ENCODE results near the gene CBY2.
"Not testable (repeated sequence)": the region's sequence is repeated elsewhere in the genome, so short reads cannot be mapped to it uniquely, and the experiment has no call there.

Gene CBY2, protein sequence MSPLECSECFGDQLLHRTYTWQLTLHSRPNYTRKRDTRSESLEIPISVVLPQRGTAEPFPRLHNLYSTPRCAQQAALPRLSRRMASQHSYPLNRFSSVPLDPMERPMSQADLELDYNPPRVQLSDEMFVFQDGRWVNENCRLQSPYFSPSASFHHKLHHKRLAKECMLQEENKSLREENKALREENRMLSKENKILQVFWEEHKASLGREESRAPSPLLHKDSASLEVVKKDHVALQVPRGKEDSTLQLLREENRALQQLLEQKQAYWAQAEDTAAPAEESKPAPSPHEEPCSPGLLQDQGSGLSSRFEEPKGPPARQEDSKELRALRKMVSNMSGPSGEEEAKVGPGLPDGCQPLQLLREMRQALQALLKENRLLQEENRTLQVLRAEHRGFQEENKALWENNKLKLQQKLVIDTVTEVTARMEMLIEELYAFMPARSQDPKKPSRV

DNA sequence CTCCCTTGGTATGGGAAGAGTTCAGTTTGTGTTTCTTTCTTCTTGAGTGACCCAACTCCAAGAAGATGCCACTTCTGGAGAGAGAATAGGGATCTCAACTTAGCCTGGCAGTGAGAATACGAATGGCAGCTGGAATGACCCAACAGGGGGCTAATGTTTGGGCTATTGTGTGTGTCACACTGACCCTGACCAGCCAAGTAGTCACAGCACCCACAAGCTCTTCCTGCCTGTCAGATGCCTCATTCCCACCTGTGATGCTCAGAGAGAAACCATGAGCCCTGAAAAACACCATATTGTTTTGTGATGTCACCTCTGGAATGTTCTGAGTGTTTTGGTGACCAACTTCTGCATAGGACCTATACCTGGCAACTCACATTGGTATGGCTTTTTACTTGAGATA, at the start of gene CBY2:
TSS of gene CBY2 (plus strand) at position 233 of the 400 bp plus-strand sequence. CDS start at position 304, 71 bp downstream.
- no peak for DNase-seq (ENCODE audit: low spot score)

DNA sequence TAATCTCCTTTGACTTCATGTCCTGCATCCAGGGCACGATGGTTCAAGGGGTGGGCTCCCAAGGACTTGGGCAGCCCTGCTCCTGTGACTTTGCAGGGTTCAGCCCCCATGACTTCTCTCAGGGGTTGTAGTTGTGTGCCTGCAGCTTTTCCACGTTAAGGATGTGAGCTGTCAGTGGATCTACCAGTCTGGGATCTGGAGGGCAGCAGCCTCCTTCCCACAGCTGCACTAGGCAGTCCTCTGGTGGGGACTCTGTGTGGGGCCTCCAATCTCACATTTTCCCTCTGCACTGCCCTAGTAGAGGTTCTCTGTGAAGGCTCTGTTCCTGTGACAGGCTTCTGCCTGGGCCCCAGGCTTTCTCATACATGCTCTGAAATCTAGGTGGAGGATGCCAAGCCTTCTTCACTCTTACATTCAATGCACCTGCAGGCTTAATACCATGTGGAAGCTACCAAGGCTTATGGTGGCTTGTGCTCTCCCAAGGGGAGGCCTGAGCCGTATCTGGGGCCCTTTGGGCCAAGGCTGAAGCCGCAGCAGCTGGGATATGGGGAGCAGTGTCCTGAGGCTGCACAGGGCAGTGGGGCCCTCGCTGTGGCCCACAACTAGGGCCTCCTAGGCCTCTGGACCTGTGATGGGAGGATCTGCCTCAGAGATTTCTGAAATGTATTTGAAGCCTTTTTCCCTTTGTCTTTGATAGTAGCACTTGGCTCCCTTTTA, 47.3 kb upstream of the CBY2 start:
- no peak for DNase-seq (ENCODE audit: low spot score)

DNA sequence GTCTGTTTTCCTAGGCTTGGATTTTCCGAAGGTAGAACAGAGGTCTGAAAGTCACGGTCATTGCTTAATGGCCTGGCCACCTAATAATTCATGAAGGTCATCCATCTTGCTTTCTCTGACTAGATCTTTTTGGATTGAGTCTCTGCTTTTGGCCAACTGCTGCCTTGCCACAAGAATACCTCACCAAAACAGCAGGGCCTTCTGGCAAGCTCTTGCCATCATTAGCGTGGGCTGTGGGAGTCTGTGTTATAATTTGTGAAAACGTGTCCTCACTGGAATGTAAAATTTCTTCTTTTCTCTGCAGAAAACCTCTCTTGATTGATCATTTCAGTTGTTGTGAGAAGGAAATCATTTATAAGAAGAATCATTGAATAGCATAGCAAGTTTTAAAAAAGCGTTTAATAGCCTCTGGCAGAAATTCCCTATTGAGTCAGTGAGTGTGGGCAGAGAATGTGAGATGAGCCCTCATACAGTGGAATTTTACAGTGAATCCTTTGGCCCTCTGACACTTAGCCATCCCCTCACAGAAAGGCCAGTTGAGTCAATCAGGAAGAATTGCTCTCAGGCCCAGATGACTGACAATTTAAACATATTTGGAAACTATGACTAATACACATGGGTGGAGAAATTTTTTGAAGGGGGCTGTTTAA, 43.4 kb upstream of the CBY2 start:
- DNase-seq (ENCODE audit: low spot score): no peak

DNA sequence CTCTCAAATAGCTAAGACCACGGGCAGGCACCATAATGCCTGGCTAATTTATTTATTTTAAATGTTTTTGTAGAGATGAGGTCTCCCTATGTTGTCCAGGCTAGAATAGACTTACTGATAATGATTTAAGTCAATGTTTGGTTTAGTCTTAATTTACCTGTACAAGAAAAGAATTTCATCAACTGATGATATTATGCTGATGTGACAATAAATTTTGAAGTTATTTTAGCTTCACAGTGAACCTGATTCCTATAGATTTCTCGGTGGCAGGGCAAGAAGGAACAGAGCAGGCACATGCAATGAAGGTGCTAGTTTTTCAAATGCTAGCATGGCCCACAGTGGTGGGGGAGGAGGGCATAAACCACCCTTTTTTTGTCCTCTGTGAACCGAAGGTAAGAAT, 42.6 kb upstream of the CBY2 start:
- no peak for DNase-seq (ENCODE audit: low spot score)

DNA sequence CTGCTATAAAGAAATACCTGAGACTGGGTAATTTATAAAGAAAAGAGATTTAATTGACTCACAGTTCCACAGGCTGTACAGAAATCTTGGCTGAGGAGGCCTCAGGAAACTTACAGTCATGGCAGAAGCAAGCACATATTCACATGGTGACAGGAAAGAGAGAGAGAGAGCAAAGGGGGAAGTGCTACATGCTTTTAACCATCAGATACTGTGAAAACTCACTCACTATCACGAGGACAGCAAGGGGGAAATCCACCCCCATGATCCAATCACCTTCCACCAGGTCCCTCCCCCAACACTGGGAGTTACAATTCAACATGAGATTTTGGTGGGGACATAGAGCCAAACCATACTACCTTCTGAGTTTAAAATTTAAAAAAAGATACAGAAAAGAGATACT, 41.7 kb upstream of the CBY2 start:
- DNase-seq (ENCODE audit: low spot score): not testable (repeated sequence)

DNA sequence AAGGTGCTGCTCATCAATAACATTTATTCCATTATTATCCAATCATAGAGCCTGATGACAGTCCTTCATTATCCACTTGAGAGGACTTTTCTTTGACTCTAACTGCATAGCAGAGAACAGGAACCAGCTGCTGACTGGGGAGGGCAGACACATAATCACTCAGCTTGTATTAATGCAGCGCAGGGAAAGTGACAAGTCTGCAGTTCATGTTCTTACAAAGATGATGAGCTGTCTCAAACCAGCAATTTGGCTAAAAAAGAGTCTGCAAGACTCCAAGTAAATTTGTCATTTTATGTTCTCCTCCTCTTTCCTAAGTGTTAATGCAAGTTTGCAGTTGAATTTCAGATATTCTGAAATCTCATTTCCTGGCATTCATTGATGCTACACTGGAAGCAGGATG, 40.0 kb upstream of the CBY2 start:
- no peak for DNase-seq (ENCODE audit: low spot score)

DNA sequence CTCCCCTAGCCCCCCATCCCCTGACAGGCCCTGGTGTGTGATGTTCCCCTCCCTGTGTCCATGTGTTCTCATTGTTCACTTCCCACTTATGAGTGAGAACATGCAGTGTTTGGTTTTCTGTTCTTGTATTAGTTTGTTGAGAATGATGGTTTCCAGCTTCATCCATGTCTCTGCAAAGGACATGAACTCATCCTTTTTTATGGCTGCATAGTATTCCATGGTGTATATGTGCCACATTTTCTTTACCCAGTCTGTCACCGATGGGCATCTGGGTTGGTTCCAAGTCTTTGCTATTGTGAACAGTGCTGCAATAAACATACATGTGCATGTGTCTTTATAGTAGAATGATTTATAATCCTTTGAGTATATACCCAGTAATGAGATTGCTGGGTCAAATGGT, 39.2 kb upstream of the CBY2 start:
- DNase-seq (ENCODE audit: low spot score): not testable (repeated sequence)

DNA sequence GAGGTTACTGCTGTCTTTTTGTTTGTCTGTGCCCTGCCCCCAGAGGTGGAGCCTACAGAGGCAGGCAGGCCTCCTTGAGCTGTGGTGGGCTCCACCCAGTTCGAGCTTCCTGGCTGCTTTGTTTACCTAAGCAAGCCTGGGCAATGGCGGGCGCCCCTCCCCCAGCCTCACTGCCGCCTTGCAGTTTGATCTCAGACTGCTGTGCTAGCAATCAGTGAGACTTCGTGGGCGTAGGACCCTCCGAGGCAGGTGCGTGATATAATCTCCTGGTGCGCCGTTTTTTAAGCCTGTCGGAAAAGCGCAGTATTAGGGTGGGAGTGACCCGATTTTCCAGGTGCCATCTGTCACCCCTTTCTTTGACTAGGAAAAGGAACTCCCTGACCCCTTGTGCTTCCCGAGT, 32.5 kb upstream of the CBY2 start:
- DNase-seq (ENCODE audit: low spot score): not testable (repeated sequence)

DNA sequence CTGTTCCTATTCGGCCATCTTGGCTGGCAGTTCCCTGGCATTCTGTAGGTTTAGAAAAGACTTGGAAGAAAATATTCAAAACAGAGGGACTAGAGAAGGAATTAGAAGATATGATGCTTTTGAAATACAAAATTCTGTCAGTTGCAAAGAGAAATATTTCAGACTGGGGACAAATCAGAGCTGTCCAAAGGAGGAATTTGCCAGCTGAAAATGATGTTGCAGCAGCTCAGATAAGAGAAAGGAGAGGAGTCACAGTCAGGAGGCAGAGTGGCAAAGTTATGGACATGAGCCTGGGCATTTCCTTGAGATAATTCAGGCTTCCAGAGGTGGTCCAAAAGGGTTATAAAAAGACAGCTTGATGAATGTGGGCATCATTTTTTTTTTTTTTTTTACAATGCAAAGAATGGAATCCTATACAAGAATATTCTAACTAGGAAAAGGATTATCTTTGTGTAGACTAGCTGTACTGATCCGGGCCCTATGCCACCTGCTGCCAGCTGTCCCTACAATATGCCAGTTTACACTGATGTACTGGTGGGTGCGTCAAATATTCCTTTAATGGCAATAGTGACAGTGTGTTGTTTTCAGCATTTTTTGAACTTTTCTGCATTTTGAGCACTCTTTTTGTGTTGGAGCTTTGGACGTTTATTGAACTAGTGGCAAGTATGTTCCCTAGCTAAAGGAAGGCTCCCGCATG, 31.8 kb upstream of the CBY2 start:
- no peak for DNase-seq (ENCODE audit: low spot score)

DNA sequence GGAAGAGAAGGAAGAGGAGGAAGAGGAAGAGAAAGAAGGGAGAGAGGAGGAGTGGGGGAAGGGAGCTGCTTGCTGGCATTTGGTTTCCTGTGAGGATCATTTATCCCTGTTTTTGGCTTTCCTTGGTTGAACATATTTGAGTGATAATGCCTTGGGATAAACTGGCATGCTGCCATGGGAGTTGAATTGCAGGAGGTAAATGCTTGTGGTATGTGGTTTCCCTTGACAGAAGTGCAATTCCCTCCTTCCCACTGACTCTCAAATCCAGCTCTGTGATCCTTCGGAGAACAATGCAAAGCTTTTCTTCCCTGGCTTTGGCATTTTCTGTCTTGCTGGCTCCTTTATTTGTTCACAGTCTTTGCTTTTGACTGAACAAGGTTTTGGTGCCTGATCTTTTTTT, 27.2 kb upstream of the CBY2 start:
- DNase-seq (ENCODE audit: low spot score): no peak

DNA sequence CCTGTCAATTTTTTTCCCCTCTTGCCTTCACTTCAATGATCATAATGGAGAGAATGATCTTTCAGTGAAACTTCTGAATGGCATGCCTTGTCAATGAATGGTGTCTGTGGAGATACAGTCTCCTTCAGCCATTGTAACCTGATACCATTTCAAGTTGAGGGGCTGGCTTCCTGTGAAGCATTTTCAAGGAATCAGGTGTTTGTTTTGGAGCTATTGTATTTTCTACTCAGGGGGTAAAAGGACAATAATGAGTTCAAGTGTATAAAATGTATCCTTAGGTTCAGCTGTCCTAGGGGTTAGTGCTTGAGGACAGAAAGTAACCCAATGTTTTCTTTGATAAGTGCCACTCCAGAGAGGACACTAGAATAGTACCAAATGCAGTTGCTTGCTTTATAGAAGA, 23.8 kb upstream of the CBY2 start:
- DNase-seq (ENCODE audit: low spot score): no peak

DNA sequence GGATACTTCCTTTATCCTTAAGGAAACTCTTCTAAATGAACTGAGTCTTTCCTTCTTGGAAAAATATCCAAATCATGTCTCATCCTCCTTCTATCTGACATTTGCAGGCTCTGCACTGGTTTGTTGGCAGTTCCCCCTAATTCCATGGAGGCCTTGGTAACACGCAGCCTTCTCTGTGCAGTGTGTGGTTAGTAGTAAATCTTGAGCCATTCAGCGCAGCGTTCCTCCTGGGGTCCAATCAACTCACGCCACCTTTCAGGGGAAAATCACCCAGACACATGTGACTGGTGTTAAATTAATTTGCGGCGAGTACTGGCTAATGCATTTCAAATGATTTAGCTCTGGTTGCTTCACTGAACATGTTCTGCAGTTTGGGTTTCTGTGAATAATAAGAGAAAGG, 21.0 kb upstream of the CBY2 start:
- DNase-seq (ENCODE audit: low spot score): no peak

DNA sequence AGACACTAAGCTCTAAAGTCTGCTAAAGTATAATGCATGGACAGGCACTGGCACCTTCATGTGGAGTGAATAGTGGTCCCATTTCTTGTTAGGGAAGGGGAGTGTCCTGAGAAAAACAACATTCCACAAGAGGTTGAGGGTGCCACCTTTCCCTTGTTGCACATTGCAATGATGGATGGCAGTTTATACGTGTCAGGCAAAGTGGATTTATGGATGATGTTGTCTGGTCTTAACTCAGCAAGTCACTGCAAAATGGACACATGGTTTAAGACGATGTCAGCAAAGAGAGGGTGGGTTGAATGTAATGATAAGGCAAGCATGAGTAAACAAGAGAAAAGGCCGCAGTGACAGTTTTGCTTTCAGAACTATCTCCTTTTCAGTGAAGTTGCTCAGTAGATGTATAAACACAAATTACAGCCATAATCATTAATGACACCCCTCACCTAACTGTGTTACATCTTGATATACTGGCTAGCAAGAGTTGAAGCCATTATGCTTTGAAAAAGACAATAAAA, 19.6 kb upstream of the CBY2 start:
- no peak for DNase-seq (ENCODE audit: low spot score)

DNA sequence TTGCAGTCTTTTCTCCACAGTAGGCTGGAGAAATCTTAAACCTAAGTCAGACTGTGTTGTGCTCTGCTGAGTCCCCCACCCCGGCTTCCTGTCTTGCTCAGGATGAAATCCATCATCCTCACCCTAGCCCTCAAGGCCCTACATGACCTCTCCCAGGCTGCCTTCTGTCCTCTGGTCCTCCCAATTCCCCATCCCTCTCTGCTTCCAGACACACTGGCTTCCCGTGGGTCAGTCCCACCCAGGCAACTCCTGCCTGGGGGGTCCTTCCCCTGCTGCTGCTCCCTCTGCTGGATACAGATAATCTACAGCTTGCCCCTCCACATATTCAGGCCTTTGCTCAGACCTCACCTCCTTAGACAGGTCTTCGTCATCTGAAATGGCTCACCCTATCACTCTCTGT, 18.4 kb upstream of the CBY2 start:
- no peak for DNase-seq (ENCODE audit: low spot score)

DNA sequence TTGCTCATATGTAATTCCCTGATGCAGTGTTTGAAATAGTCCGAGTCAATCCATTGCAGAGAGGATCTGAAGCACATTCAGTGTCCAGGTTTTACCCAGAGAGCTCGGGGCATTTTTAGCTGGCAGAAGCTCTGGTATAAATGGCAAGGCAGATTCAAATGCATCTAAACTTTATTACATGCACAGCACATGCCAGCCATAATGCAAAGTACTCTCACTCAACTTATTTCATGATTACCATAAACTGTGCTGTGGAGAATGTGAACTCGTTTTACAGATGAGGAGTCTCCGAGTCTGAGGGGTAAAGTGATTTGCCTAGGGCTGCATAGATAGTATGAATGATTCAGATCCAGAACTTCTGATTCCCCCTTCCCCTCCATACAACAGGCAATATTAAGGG, 13.5 kb upstream of the CBY2 start:
- DNase-seq (ENCODE audit: low spot score): no peak

DNA sequence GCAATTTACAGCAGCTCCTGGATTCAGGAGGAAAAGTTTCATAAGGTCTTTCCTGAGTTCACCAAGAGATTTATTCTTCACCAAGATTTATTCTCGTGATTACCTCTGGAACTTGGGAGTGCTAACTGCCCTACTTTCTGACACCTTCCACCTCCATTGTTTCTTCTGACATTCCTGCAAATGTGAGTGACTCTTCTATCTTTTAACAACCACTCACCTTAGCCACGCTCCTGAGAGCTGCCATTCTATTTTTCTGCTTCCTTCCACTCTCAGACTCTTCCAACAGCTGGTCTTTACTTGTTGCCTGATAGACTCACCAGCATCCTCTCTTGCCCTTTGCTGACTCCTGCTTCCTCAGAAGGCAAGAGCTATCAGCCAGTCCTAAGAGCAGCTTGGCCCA, 11.5 kb upstream of the CBY2 start:
- no peak for DNase-seq (ENCODE audit: low spot score)

DNA sequence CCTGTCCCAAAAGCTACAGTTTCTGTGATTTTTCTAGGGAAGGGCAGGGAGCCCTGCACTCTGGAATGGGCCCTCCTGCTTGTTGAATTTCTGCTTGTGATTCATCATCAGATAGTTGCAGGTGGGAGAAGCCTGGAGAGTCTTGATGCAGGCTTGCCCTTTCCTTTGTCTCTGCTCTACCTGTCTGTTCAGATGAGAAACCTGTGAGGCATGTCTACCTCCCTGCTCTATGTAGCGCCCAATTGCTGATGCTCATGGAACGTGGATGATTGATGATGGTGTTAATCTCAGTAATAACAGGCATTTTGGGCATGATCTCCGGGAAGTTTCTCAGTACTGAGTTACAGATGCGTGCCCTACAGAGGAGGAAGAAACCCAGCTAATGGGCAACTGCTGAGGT, 10.9 kb upstream of the CBY2 start:
- no peak for DNase-seq (ENCODE audit: low spot score)

DNA sequence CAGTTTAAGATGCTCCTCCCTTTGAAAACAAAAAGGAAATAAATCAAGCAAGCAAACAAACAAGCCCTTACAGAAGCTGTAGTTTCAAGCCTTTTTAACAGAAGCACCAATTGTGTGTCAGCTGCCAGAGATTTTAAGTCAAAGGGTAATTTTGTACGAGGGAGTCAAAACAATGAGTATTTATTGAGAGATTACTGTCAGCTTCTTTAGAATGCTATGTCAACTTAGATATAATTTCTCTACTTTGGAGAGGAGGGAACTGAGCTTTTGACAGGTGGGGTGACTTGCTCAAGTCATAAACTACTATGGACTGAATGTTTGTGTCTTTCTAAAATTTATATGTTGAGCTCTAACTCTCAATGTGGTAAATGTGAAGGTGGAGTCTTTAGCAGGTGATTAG, 10.5 kb upstream of the CBY2 start:
- DNase-seq (ENCODE audit: low spot score): no peak

DNA sequence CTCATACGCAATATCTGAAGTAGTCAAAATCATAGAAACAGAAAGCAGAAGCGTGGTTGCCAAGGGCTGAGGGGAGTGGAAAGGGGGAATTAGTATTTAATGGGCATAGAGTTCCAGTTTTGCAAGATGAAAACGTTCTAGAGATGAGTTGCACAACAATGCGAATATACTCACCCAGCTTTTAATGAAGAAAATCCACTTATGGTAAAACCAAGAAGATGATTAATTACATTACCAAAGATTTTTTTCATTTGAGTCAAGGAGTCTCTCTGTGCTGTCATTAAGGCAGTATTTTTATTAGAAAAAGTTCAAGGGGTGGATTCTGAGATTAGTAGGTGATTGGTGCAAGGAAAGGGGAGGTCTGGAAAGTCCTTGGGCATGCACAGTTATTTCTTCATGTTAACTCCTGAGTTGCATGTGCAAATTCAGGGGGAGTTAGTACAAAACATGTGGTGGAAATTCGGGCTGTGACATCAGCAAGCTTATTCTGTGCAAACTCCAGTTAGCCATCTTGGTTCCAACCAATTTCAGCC, 6.9 kb upstream of the CBY2 start:
- no peak for DNase-seq (ENCODE audit: low spot score)

DNA sequence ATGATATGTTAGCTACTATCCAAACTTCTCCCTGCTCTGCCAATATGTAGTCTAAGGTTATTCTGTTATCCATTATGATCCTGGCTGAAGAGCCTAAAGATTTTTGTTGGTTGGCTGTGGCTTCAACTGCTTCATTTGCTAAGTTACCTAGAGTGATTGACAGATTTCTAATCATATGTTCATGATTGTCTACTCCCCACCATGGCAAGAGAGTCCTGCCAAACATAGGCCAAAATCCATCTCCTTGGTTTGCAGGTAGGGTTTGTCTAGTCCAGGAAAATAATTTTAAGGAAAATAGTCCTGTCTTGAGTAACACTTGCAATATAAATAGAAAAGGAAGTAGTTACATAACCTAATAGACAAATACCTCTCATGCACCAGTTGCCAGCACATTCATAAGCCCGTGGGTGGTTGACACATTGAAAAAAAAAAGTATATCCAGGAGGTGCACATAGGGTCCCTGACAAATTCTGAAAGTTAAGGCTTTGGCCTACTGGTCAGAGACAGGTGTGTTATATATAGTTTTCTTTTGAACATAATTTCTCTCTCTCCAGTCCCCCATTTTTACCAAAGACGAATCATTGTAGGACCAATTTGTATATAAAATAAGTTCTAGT, 5.4 kb upstream of the CBY2 start:
- no peak for DNase-seq (ENCODE audit: low spot score)
